ENCODE measurements around the gene SNCB.
A peak's percentile ranks its signal among the peaks of the same experiment; 100 is the strongest.

SNCB gene

DNA sequence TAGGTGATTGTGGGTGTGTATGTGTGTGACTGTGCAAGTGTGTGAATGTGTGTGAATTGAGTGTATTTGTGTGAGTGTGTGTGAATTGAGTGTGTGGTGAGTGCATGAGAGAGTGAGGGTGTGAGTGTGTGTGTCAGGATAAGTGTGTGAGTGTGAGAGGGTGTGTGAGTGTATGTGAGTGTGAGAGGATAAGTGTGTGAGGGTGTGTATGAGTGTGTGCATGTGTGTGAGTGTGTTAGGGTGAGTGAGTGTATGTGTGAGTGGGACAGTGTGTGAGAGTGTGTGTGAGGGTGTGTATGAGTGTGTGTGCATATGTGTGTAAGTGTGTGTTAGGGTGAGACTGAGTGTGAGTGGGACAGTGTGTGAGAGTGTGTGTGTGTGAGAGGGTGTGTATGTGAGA lies 42.0 kb downstream of the SNCB start:
- no peak for TF ChIP-seq RAD21 (IDR thresholded peaks at IDR 0.05; ENCODE audit: low read depth)
- TF ChIP-seq, protein P1, sequence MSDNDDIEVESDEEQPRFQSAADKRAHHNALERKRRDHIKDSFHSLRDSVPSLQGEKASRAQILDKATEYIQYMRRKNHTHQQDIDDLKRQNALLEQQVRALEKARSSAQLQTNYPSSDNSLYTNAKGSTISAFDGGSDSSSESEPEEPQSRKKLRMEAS (IDR thresholded peaks at IDR 0.05) = no peak
- no peak for TF ChIP-seq CEBPB (IDR thresholded peaks at IDR 0.05)
- no peak for TF ChIP-seq NFIC (IDR thresholded peaks at IDR 0.05)

DNA sequence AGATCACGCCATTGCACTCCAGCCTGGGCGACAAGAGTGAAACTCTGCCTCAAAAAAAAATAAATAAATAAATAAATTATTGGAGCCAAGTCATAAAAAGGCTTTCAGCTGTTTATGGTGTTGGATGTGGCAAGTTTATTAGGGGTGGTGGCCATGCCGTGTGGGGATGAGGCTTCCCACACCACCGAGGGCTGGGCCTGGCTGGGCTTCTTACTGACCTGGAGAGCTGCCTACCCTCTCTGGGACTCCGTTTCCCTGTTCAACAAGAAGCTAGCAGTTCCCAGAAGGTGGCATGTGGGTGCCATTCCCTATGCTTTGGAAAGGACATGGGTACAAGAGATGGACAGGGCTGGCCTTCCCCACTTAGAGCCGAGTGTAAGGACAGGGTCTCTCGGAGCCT lies 42.9 kb downstream of the SNCB start:
- TF ChIP-seq TAF1 (IDR thresholded peaks at IDR 0.05; ENCODE audit: low read depth) = no peak
- TF ChIP-seq EP300 (IDR thresholded peaks at IDR 0.05; ENCODE audit: borderline replicate concordance) = no peak
- TF ChIP-seq, protein P2, sequence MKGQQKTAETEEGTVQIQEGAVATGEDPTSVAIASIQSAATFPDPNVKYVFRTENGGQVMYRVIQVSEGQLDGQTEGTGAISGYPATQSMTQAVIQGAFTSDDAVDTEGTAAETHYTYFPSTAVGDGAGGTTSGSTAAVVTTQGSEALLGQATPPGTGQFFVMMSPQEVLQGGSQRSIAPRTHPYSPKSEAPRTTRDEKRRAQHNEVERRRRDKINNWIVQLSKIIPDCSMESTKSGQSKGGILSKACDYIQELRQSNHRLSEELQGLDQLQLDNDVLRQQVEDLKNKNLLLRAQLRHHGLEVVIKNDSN (IDR thresholded peaks at IDR 0.05) = no peak
- no peak for TF ChIP-seq YY1 (IDR thresholded peaks at IDR 0.05; ENCODE audit: low read depth)
- no peak for TF ChIP-seq ZBTB7A (IDR thresholded peaks at IDR 0.05; ENCODE audit: low read depth)
- TF ChIP-seq RAD21 (IDR thresholded peaks at IDR 0.05; ENCODE audit: low read depth) = no peak
- TF ChIP-seq CREB1 (IDR thresholded peaks at IDR 0.05; ENCODE audit: low read depth) = no peak
- TF ChIP-seq TEAD4 (IDR thresholded peaks at IDR 0.05) = no peak
- no peak for TF ChIP-seq FOXM1 (IDR thresholded peaks at IDR 0.05; ENCODE audit: borderline replicate concordance, low read depth)
- TF ChIP-seq, protein P3, sequence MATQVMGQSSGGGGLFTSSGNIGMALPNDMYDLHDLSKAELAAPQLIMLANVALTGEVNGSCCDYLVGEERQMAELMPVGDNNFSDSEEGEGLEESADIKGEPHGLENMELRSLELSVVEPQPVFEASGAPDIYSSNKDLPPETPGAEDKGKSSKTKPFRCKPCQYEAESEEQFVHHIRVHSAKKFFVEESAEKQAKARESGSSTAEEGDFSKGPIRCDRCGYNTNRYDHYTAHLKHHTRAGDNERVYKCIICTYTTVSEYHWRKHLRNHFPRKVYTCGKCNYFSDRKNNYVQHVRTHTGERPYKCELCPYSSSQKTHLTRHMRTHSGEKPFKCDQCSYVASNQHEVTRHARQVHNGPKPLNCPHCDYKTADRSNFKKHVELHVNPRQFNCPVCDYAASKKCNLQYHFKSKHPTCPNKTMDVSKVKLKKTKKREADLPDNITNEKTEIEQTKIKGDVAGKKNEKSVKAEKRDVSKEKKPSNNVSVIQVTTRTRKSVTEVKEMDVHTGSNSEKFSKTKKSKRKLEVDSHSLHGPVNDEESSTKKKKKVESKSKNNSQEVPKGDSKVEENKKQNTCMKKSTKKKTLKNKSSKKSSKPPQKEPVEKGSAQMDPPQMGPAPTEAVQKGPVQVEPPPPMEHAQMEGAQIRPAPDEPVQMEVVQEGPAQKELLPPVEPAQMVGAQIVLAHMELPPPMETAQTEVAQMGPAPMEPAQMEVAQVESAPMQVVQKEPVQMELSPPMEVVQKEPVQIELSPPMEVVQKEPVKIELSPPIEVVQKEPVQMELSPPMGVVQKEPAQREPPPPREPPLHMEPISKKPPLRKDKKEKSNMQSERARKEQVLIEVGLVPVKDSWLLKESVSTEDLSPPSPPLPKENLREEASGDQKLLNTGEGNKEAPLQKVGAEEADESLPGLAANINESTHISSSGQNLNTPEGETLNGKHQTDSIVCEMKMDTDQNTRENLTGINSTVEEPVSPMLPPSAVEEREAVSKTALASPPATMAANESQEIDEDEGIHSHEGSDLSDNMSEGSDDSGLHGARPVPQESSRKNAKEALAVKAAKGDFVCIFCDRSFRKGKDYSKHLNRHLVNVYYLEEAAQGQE (IDR thresholded peaks at IDR 0.05; ENCODE audit: low read depth) = no peak
- no peak for TF ChIP-seq EGR1 (IDR thresholded peaks at IDR 0.05)
- TF ChIP-seq CEBPB (IDR thresholded peaks at IDR 0.05) = no peak
- TF ChIP-seq, protein P1 (IDR thresholded peaks at IDR 0.05) = no peak
- no peak for TF ChIP-seq NFIC (IDR thresholded peaks at IDR 0.05)
- TF ChIP-seq TCF12 (IDR thresholded peaks at IDR 0.05; ENCODE audit: low read depth) = no peak

DNA sequence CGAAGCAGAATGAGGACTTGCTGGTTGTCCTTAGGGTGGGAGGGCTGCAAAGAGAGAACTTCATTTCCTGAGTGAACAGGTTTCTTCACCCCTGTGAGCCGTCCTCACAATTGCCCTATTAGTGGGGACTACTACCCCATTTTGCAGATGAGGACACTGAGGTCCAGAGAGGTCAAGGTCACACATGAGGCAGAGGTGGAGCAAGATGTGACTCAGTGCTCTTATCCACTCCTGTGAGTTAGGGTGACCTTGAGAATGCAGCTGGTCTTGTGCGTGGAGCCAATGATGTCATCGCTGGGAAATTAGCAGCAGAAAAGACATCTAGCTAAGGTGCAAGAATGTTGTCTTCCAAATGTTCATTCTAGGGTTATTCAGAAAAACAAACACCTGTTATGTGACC lies 47.3 kb downstream of the SNCB start:
- TF ChIP-seq, protein P2 (IDR thresholded peaks at IDR 0.05) = no peak
- TF ChIP-seq CREB1 (IDR thresholded peaks at IDR 0.05; ENCODE audit: low read depth) (no peak), EGR1 (IDR thresholded peaks at IDR 0.05) (no peak), ZBTB7A (IDR thresholded peaks at IDR 0.05; ENCODE audit: low read depth) (no peak), YY1 (IDR thresholded peaks at IDR 0.05; ENCODE audit: low read depth) (no peak), FOXM1 (IDR thresholded peaks at IDR 0.05; ENCODE audit: borderline replicate concordance, low read depth) (no peak), TEAD4 (IDR thresholded peaks at IDR 0.05) (no peak), RAD21 (IDR thresholded peaks at IDR 0.05; ENCODE audit: low read depth) (no peak), TAF1 (IDR thresholded peaks at IDR 0.05; ENCODE audit: low read depth) (no peak), NFIC (IDR thresholded peaks at IDR 0.05) (no peak)
- TF ChIP-seq, protein P1 (IDR thresholded peaks at IDR 0.05) = no peak

DNA sequence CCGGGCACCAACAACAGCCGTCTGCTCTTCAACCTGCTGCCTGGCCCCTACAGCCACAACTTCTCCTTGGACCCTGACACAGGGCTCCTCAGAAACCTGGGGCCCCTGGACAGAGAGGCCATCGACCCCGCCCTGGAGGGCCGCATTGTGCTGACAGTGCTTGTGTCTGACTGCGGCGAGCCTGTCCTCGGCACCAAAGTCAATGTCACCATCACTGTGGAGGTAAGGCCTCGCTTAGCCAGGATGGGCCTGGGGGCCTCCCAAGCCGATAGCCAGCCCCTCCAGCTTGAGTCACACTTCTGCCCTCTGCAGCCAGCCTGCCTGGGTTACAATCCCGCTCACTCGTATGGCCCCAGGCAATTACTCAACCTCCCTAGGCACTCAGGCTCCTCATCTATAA lies 49.0 kb downstream of the SNCB start:
- TF ChIP-seq, protein P2 (IDR thresholded peaks at IDR 0.05) = no peak
- TF ChIP-seq ZBTB7A (IDR thresholded peaks at IDR 0.05; ENCODE audit: low read depth) (no peak), TCF12 (IDR thresholded peaks at IDR 0.05; ENCODE audit: low read depth) (no peak), FOXM1 (IDR thresholded peaks at IDR 0.05; ENCODE audit: borderline replicate concordance, low read depth) (no peak), YY1 (IDR thresholded peaks at IDR 0.05; ENCODE audit: low read depth) (no peak), CEBPB (IDR thresholded peaks at IDR 0.05) (no peak), RAD21 (IDR thresholded peaks at IDR 0.05; ENCODE audit: low read depth) (no peak)
- TF ChIP-seq, protein P1 (IDR thresholded peaks at IDR 0.05) = no peak

DNA sequence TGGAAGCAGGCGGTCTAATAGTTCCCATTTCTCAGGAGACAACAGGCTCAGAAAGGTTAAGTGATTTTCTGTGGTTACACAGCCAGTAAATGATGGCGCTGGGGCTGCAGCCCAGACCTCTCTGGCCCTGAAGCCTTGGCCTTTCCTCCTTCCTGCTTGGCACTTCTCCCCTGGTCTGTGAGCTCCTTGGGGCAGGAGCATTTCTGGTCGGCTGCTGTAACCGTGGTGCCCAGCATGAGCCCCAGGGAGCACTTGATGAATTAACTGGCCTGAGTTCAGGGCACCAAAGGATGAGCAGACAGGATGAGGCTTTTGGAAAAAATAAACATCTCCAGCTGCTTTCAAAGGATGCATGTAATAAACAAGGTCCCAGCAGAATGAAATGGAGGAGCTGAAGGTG lies 51.0 kb downstream of the SNCB start:
- no peak for TF ChIP-seq CREB1 (IDR thresholded peaks at IDR 0.05; ENCODE audit: low read depth)
- TF ChIP-seq, protein P2 (IDR thresholded peaks at IDR 0.05) = no peak
- TF ChIP-seq, protein P1 (IDR thresholded peaks at IDR 0.05) = no peak
- TF ChIP-seq ZBTB7A (IDR thresholded peaks at IDR 0.05; ENCODE audit: low read depth) = no peak
- no peak for TF ChIP-seq NFIC (IDR thresholded peaks at IDR 0.05)
- no peak for TF ChIP-seq TCF12 (IDR thresholded peaks at IDR 0.05; ENCODE audit: low read depth)

DNA sequence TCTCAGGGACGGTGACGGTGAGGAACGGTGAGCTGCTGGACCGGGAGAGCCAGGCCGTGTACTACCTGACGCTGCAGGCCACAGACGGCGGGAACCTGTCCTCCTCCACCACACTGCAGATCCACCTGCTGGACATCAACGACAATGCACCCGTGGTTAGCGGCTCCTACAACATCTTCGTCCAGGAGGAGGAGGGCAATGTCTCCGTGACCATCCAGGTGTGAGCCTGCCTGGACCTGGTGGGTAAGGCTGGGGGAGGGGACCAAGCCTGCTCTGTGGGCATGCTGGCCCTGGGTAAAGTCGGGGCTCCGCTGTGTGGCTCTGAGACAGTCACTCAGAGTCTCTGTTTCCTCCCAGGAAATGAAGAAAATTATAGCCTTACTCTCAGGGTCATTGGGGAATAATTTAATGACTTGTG lies 51.9 kb downstream of the SNCB start:
- TF ChIP-seq CEBPB (IDR thresholded peaks at IDR 0.05) = no peak
- TF ChIP-seq, protein P1 (IDR thresholded peaks at IDR 0.05) = peak; percentile 86
- TF ChIP-seq NFIC (IDR thresholded peaks at IDR 0.05) = no peak
- peak; percentile 61; the same call in 1 of the 2 replicates for TF ChIP-seq RAD21 (IDR thresholded peaks at IDR 0.05; ENCODE audit: low read depth)
- TF ChIP-seq, protein P3 (IDR thresholded peaks at IDR 0.05; ENCODE audit: low read depth) = no peak
- no peak for TF ChIP-seq EP300 (IDR thresholded peaks at IDR 0.05; ENCODE audit: borderline replicate concordance)
- no peak for TF ChIP-seq TCF12 (IDR thresholded peaks at IDR 0.05; ENCODE audit: low read depth)
- no peak for TF ChIP-seq TAF1 (IDR thresholded peaks at IDR 0.05; ENCODE audit: low read depth)
